IMR-90 (cell line): ENCODE measurements around the gene TCF12. TPM values are rescaled to one million over a fixed set of nuclear protein-coding genes. Genes with fewer than 3 reads are reported as not detected.

Experiments
- ATAC-seq: fragments of 200-7000 bp; cut with Tn5 transposase; 2 replicates; pipeline ENCODE4 v1.9.1; 2020; ENCODE audit warnings: low read depth, mild to moderate bottlenecking, moderate library complexity
- BruUV-seq: library from RNA; stranded (reverse); fragments of 400-500 nt; replicated peaks from 2 replicates; lab custom pipeline; 2021; lab: Mats Ljungman, UMichigan
- CTCF ChIA-PET: fragments of 300-600 bp; formaldehyde crosslinking; extraction: SDS; loops from one replicate; lab custom pipeline; 2021; ENCODE audit warnings: antibody characterized with exemption; lab: Yijun Ruan, JAX
- POLR2A ChIA-PET: fragments of 300-600 bp; sonication (Branson Sonifier 250); formaldehyde crosslinking; loops from one replicate; lab custom pipeline; 2022; ENCODE audit warnings: antibody characterized with exemption; ENCODE audit not compliant: unreplicated experiment; lab: Charles Lee
- DNase-seq: peaks from one replicate; pipeline ENCODE4 v3.0.0; 2013
- H2AFZ ChIP-seq: replicated peaks from 2 replicates; pipeline ENCODE3; 2013; ENCODE audit warnings: low read length, mild to moderate bottlenecking; ENCODE audit not compliant: poor library complexity
- H2AK5ac ChIP-seq: 2 replicates; pipeline ENCODE4 v1.6.1; 2013; ENCODE audit warnings: low read depth, low read length, inconsistent platforms
- H2AK9ac ChIP-seq: replicated peaks from 2 replicates; pipeline ENCODE3; 2013; ENCODE audit warnings: mild to moderate bottlenecking, low read depth, low read length, moderate library complexity; ENCODE audit not compliant: poor library complexity
- H2BK120ac ChIP-seq: 2 replicates; pipeline ENCODE4 v1.6.1; 2013; ENCODE audit warnings: low read depth, low read length, inconsistent platforms
- H2BK15ac ChIP-seq: 3 replicates; pipeline ENCODE4 v1.6.1; 2013; ENCODE audit warnings: low read depth, low read length, inconsistent platforms
- H2BK20ac ChIP-seq: 2 replicates; pipeline ENCODE4 v1.6.1; 2013; ENCODE audit warnings: low read depth, mild to moderate bottlenecking, inconsistent platforms, low read length, moderate library complexity
- H2BK5ac ChIP-seq: 2 replicates; pipeline ENCODE4 v1.6.1; 2013; ENCODE audit warnings: mild to moderate bottlenecking, low read depth, low read length, inconsistent platforms; ENCODE audit not compliant: poor library complexity, severe bottlenecking
- H3K14ac ChIP-seq: replicated peaks from 2 replicates; pipeline ENCODE4 v1.6.1; 2013; ENCODE audit warnings: low read depth, low read length, inconsistent platforms
- H3K18ac ChIP-seq: 2 replicates; pipeline ENCODE4 v1.6.1; 2013; ENCODE audit warnings: low read depth, low read length, control low read depth
- H3K23ac ChIP-seq: 2 replicates; pipeline ENCODE4 v1.6.1; 2013; ENCODE audit warnings: low read depth, low read length, inconsistent platforms
- H3K27ac ChIP-seq: 2 replicates; pipeline ENCODE4 v1.5.1; 2013; ENCODE audit warnings: mild to moderate bottlenecking, control low read depth, low read length; ENCODE audit not compliant: insufficient read depth
- H3K27me3 ChIP-seq: 2 replicates; pipeline ENCODE4 v1.6.1; 2013; ENCODE audit warnings: low read length; ENCODE audit not compliant: control insufficient read depth, insufficient read depth
- H3K36me3 ChIP-seq: 2 replicates; pipeline ENCODE4 v1.6.1; 2013; ENCODE audit warnings: low read length, mixed read lengths; ENCODE audit not compliant: control insufficient read depth, insufficient read depth
- H3K4ac ChIP-seq: 2 replicates; pipeline ENCODE4 v1.6.1; 2013; ENCODE audit warnings: low read depth, low read length, inconsistent platforms
- H3K4me1 ChIP-seq: 2 replicates; pipeline ENCODE4 v1.6.1; 2013; ENCODE audit warnings: low read length, mixed read lengths; ENCODE audit not compliant: control insufficient read depth, insufficient read depth
- H3K4me2 ChIP-seq: 2 replicates; pipeline ENCODE4 v1.6.1; 2013; ENCODE audit warnings: low read depth, mild to moderate bottlenecking, control low read depth, low read length, moderate library complexity
- H3K4me3 ChIP-seq: 2 replicates; pipeline ENCODE4 v1.5.1; 2013; ENCODE audit warnings: low read depth, mild to moderate bottlenecking, control low read depth, low read length, moderate library complexity; ENCODE audit not compliant: insufficient read depth
- H3K56ac ChIP-seq: 2 replicates; pipeline ENCODE4 v1.6.1; 2013; ENCODE audit warnings: low read length, inconsistent platforms; ENCODE audit not compliant: insufficient read depth; ENCODE audit errors: extremely low read depth
- H3K79me1 ChIP-seq, 2 experiments: 2 replicates each; pipeline ENCODE4 v1.6.1; 2013; ENCODE audit warnings: low read length in 2 of 2, inconsistent platforms in 1 of 2, low read depth in 1 of 2
- H3K9ac ChIP-seq: 2 replicates; pipeline ENCODE4 v1.6.1; 2013; ENCODE audit warnings: low read depth, low read length, control low read depth
- H3K9me1 ChIP-seq: 2 replicates; pipeline ENCODE4 v1.6.1; 2013; ENCODE audit warnings: low read length, inconsistent platforms; ENCODE audit not compliant: insufficient read depth
- H3K9me3 ChIP-seq: 2 replicates; pipeline ENCODE4 v1.6.1; 2013; ENCODE audit warnings: low read length; ENCODE audit not compliant: control insufficient read depth, insufficient read depth
- H4K20me1 ChIP-seq: 2 replicates; pipeline ENCODE4 v1.6.1; 2013; ENCODE audit warnings: low read length, inconsistent platforms; ENCODE audit not compliant: insufficient read depth
- H4K5ac ChIP-seq: 2 replicates; pipeline ENCODE4 v1.6.1; 2013; ENCODE audit warnings: mild to moderate bottlenecking, low read depth, low read length, control low read depth
- H4K8ac ChIP-seq, 2 experiments: 2 replicates each; pipeline ENCODE4 v1.6.1; 2013; ENCODE audit warnings: low read depth in 2 of 2, low read length in 2 of 2, control low read depth in 1 of 2, inconsistent platforms in 1 of 2
- H4K91ac ChIP-seq: 2 replicates; pipeline ENCODE4 v1.6.1; 2013; ENCODE audit warnings: low read depth, low read length, inconsistent platforms; ENCODE audit not compliant: insufficient read depth
- BHLHE40 ChIP-seq: fragments of 150-350 bp; IDR thresholded peaks from 2 replicates; pipeline ENCODE4 v1.6.1; 2016; ENCODE audit warnings: mild to moderate bottlenecking, low read depth, low read length
- CEBPB ChIP-seq: IDR thresholded peaks from 2 replicates; pipeline ENCODE4 v1.6.1; 2012; ENCODE audit warnings: low read depth, low read length, improper control_type of control experiment
- CHD1 ChIP-seq: IDR thresholded peaks from 2 replicates; pipeline ENCODE4 v1.6.1; 2012; ENCODE audit warnings: low read depth, low read length, improper control_type of control experiment
- FOS ChIP-seq: fragments of 150-350 bp; IDR thresholded peaks from 2 replicates; pipeline ENCODE4 v1.6.1; 2016; ENCODE audit warnings: low read depth, low read length
- MAFK ChIP-seq: IDR thresholded peaks from 2 replicates; pipeline ENCODE4 v1.6.1; 2012; ENCODE audit warnings: low read depth, low read length, improper control_type of control experiment
- MAZ ChIP-seq: IDR thresholded peaks from 2 replicates; pipeline ENCODE4 v1.6.1; 2012; ENCODE audit warnings: low read depth, mild to moderate bottlenecking, low read length, improper control_type of control experiment, moderate library complexity, borderline replicate concordance
- MXI1 ChIP-seq: IDR thresholded peaks from 2 replicates; pipeline ENCODE4 v1.6.1; 2012; ENCODE audit warnings: low read depth, mild to moderate bottlenecking, low read length, moderate library complexity, borderline replicate concordance
- POLR2A ChIP-seq: IDR thresholded peaks from 2 replicates; pipeline ENCODE4 v1.6.1; 2012; ENCODE audit warnings: mild to moderate bottlenecking, low read depth, low read length
- RAD21 ChIP-seq: IDR thresholded peaks from 2 replicates; pipeline ENCODE4 v1.6.1; 2012; ENCODE audit warnings: low read length, improper control_type of control experiment
- RCOR1 ChIP-seq: IDR thresholded peaks from 2 replicates; pipeline ENCODE4 v1.6.1; 2012; ENCODE audit warnings: mild to moderate bottlenecking, low read length, improper control_type of control experiment; ENCODE audit not compliant: insufficient replicate concordance
- RFX5 ChIP-seq: IDR thresholded peaks from 2 replicates; pipeline ENCODE4 v1.8.0; 2012; ENCODE audit warnings: low read depth, mild to moderate bottlenecking, low read length, moderate library complexity
- SMC3 ChIP-seq: fragments of 150-350 bp; IDR thresholded peaks from 2 replicates; pipeline ENCODE4 v1.6.1; 2016; ENCODE audit warnings: low read depth, mild to moderate bottlenecking, antibody characterized with exemption, low read length, moderate library complexity
- WGBS, 2 experiments: methylation state at CpG; one replicate each; pipeline versions ENCODE4 v1.1.5 to v1.1.7; 2013; ENCODE audit warnings: missing lambda C conversion rate in 2 of 2; ENCODE audit not compliant: insufficient read length in 1 of 2; ENCODE audit errors: extremely low coverage in 2 of 2; 5-methylcytosine and 5-hydroxymethylcytosine counted together
- dilution Hi-C: fragments of 300-500 bp; cut with HindIII; formaldehyde crosslinking; loops from one replicate; pipeline ENCODE4 v1.14.3; 2018; ENCODE audit warnings: low sequenced_read_pairs; ENCODE audit not compliant: unreplicated experiment
- in situ Hi-C: fragments of 300-500 bp; cut with MboI; formaldehyde crosslinking; loops from 3 replicates; pipeline ENCODE4 v1.14.3; 2019; ENCODE audit warnings: low sequenced_read_pairs, inconsistent platforms, mixed read lengths
- intact Hi-C: fragments of 100-400 bp; cut with micrococcal nuclease; formaldehyde crosslinking; loops from 2 replicates; pipeline ENCODE4 v1.10.0; 2022
- polyA plus RNA-seq, 3 experiments: library from polyadenylated mRNA; depleted of rRNA; stranded (reverse); fragments of >200 nt; gene quantifications; 2 replicates each; pipeline ENCODE4 v1.2.3, GENCODE V29; 2012; ENCODE audit warnings: low replicate concordance in 1 of 3
- total RNA-seq: library from RNA; depleted of rRNA; stranded (reverse); fragments of >200 nt; gene quantifications from 2 replicates; pipeline ENCODE4 v1.2.3, GENCODE V29; 2012
- TF ChIP-seq, protein P1 (sequence below): fragments of 150-350 bp; IDR thresholded peaks from 2 replicates; pipeline ENCODE4 v1.6.1; 2016; ENCODE audit warnings: low read depth, mild to moderate bottlenecking, low read length, moderate library complexity, borderline replicate concordance
- TF ChIP-seq, protein P2 (sequence below): conservative IDR thresholded peaks from 2 replicates; pipeline ENCODE4 v1.5.1; 2012; ENCODE audit warnings: mild to moderate bottlenecking, low read depth, low read length, improper control_type of control experiment
- TF ChIP-seq, protein P3 (sequence below): fragments of 150-350 bp; IDR thresholded peaks from 2 replicates; pipeline ENCODE4 v1.6.1; 2017; ENCODE audit warnings: mild to moderate bottlenecking, antibody characterized with exemption, low read length, low read depth

TCF12 gene
- total and polyA plus RNA-seq, 2 of the 4 experiments (the other 2 are of a cell fraction): 79.4 to 160 TPM

DNA sequence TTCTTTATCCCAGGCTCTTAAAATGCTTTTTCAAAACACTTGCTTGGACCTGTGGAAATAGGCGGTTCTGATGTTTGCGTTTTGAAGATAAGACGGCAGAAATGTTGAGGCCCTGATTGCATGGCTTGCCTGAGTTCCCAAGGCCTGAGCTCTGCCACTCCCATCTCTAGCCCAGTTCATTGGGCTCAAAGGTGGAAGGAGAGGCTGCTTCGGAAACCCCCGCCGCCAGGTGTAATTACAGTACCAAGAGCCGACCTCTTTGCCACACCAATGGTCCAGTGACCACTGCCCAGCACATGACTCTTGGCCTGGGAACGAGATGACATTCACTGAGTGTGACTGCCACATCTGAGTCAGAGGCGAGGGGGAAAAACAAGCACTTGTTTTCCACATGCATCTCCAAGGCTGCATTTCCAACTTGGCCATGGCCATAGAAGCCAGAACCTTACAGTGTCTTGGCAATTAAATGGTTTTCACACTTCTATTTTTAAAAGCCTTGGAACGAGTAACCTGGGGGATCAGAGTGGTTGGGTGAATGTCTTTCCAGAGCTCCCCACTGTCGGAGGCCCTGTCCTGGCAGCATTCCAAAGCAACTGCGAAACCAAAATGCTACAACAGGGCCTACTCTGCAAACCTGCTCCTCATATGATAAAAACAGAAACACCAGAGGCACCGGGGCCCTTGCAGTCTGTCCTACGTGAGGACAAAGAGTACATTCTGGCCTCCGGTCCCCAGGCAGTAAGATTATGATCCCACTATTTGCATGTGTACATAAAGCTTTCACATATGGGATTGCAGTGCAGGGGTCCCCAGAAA, 394.1 kb downstream of the TCF12 start:
- intact Hi-C loops: no loop called here
- CTCF ChIA-PET: no interaction called here

More for the DNA sequence above, 394.1 kb downstream of the TCF12 start:
- Histone ChIP-seq H2BK5ac (no peak overlapping the region), H3K14ac (no peak overlapping the region), H3K27me3 (no peaks in the 10 kb centered on the region), H4K91ac (no peak overlapping the region), H2BK15ac (no peak overlapping the region), H3K4me2 (no peak overlapping the region), H3K79me1 (no peaks in the 10 kb centered on the region), H4K5ac (no peak overlapping the region), H3K36me3 (no peaks in the 10 kb centered on the region), H3K56ac (no peak overlapping the region), H2AK9ac (peak overlapping the region; percentile 55), H2AK5ac (no peak overlapping the region), H4K20me1 (no peaks in the 10 kb centered on the region), H3K18ac (no peak overlapping the region), H4K8ac (no peak overlapping the region), H3K9me3 (no peaks in the 10 kb centered on the region), H3K23ac (no peak overlapping the region), H2AFZ (peak overlapping the region; percentile 33), H3K4ac (no peak overlapping the region), H3K27ac (no peak overlapping the region), H3K9ac (no peak overlapping the region), H2BK20ac (no peak overlapping the region), H2BK120ac (no peak overlapping the region), H3K4me1 (peaks cover 2% of the 10 kb centered on the region; the same call in 1 of the 2 replicates), H3K9me1 (no peaks in the 10 kb centered on the region), H3K4me3 (no peak overlapping the region)
- TF ChIP-seq, protein P1, sequence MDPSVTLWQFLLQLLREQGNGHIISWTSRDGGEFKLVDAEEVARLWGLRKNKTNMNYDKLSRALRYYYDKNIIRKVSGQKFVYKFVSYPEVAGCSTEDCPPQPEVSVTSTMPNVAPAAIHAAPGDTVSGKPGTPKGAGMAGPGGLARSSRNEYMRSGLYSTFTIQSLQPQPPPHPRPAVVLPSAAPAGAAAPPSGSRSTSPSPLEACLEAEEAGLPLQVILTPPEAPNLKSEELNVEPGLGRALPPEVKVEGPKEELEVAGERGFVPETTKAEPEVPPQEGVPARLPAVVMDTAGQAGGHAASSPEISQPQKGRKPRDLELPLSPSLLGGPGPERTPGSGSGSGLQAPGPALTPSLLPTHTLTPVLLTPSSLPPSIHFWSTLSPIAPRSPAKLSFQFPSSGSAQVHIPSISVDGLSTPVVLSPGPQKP: no peak
- no peak for TF ChIP-seq MAZ
- TF ChIP-seq, protein P2, sequence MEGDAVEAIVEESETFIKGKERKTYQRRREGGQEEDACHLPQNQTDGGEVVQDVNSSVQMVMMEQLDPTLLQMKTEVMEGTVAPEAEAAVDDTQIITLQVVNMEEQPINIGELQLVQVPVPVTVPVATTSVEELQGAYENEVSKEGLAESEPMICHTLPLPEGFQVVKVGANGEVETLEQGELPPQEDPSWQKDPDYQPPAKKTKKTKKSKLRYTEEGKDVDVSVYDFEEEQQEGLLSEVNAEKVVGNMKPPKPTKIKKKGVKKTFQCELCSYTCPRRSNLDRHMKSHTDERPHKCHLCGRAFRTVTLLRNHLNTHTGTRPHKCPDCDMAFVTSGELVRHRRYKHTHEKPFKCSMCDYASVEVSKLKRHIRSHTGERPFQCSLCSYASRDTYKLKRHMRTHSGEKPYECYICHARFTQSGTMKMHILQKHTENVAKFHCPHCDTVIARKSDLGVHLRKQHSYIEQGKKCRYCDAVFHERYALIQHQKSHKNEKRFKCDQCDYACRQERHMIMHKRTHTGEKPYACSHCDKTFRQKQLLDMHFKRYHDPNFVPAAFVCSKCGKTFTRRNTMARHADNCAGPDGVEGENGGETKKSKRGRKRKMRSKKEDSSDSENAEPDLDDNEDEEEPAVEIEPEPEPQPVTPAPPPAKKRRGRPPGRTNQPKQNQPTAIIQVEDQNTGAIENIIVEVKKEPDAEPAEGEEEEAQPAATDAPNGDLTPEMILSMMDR: no peak
- TF ChIP-seq SMC3: no peak
- no peak for TF ChIP-seq POLR2A
- no peak for TF ChIP-seq FOS
- no peak for TF ChIP-seq CEBPB
- no peak for TF ChIP-seq BHLHE40
- no peak for TF ChIP-seq MXI1
- TF ChIP-seq MAFK: no peak
- no peak for TF ChIP-seq RAD21
- TF ChIP-seq RCOR1: no peak
- no peak for TF ChIP-seq RFX5
- TF ChIP-seq, protein P3, sequence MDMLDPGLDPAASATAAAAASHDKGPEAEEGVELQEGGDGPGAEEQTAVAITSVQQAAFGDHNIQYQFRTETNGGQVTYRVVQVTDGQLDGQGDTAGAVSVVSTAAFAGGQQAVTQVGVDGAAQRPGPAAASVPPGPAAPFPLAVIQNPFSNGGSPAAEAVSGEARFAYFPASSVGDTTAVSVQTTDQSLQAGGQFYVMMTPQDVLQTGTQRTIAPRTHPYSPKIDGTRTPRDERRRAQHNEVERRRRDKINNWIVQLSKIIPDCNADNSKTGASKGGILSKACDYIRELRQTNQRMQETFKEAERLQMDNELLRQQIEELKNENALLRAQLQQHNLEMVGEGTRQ: no peak
- TF ChIP-seq CHD1: no peak
- BruUV-seq: no TSS peak
- in situ Hi-C loops: no loop called here
- ATAC-seq: no peak
- 91% methylated on average over 3 of the region's 15 CpGs; no CpG with 5 or more reads in 1 of the 2 experiments for WGBS, 2 experiments
- DNase-seq: no peak
- dilution Hi-C loops: no loop called here
- POLR2A ChIA-PET: no interaction called here
